HepG2 (cell line): ENCODE results near the gene ARPIN. TPM values are rescaled to one million over a fixed set of nuclear protein-coding genes. Genes with fewer than 3 reads are reported as not detected.

ENCODE experiments used
- ATM ChIP-seq: fragments of 450-650 bp; IDR thresholded peaks from 2 replicates; pipeline ENCODE4 v1.7.1; 2017; ENCODE audit warnings: mild to moderate bottlenecking, borderline replicate concordance
- FOSL1 ChIP-seq: sonication (generic); formaldehyde crosslinking; IDR thresholded peaks from 2 replicates; pipeline ENCODE4 v1.9.0; 2021; ENCODE audit warnings: missing genetic modification reagents, borderline replicate concordance
- MED1 ChIP-seq: sonication (generic); formaldehyde crosslinking; IDR thresholded peaks from 2 replicates; pipeline ENCODE4 v1.4.0; 2020; ENCODE audit warnings: missing genetic modification reagents
- PITX1 ChIP-seq: sonication (generic); formaldehyde crosslinking; IDR thresholded peaks from 2 replicates; pipeline ENCODE4 v1.5.1; 2020; ENCODE audit warnings: mild to moderate bottlenecking, missing genetic modification reagents
- SRSF4 ChIP-seq: fragments of 200-400 bp; formaldehyde crosslinking; IDR thresholded peaks from one replicate; pipeline ENCODE4 v1.6.1; 2018; ENCODE audit warnings: mild to moderate bottlenecking, low read depth, low read length, moderate library complexity; ENCODE audit not compliant: poor library complexity, severe bottlenecking
- ZFP36L1 ChIP-seq: sonication (generic); formaldehyde crosslinking; IDR thresholded peaks from 2 replicates; pipeline ENCODE4 v1.8.0; 2022; ENCODE audit warnings: mild to moderate bottlenecking, missing genetic modification reagents, moderate library complexity
- ZNF337 ChIP-seq: sonication (generic); formaldehyde crosslinking; IDR thresholded peaks from 2 replicates; pipeline ENCODE4 v1.5.1; 2020; ENCODE audit warnings: missing genetic modification reagents, low read depth, mild to moderate bottlenecking, borderline replicate concordance
- polyA plus RNA-seq, 8 experiments: library from polyadenylated mRNA; depleted of rRNA in 3 of 8; stranded (reverse) in 7 of 8; unstranded in 1 of 8; fragments of >200 nt; fragmentation: Illumina TruSeq in 4 of 8; extraction: Trizol in 4 of 8; gene quantifications; 2 replicates each; pipeline versions ENCODE4 v1.2.1 to v1.2.3, GENCODE V29; 2011 to 2016; ENCODE audit warnings: low read depth in 4 of 8, missing spikeins in 1 of 8, mixed read lengths in 1 of 8; ENCODE audit not compliant: insufficient read depth in 1 of 8
- total RNA-seq, 5 experiments: library from RNA; depleted of rRNA; stranded (reverse); fragments of >200 nt; fragmentation: Illumina TruSeq; extraction: Trizol; gene quantifications; 2 replicates each; pipeline ENCODE4 v1.2.3, GENCODE V29; 2016; ENCODE audit warnings: low read depth in 1 of 5
- TF ChIP-seq, protein P1 (sequence below): IDR thresholded peaks from 2 replicates; pipeline ENCODE4 v1.6.1; 2016; ENCODE audit warnings: missing biosample characterization, missing genetic modification reagents, low read depth
- TF ChIP-seq, protein P2 (sequence below): sonication (generic); formaldehyde crosslinking; IDR thresholded peaks from 2 replicates; pipeline ENCODE4 v1.5.1; 2020; ENCODE audit warnings: mild to moderate bottlenecking, missing genetic modification reagents
- TF ChIP-seq, protein P3 (sequence below): sonication (generic); formaldehyde crosslinking; conservative IDR thresholded peaks from 2 replicates; pipeline ENCODE4 v1.8.0; 2022; ENCODE audit warnings: missing genetic modification reagents
- TF ChIP-seq, protein P4 (sequence below): sonication (generic); formaldehyde crosslinking; IDR thresholded peaks from 2 replicates; pipeline ENCODE4 v1.8.1; 2022; ENCODE audit warnings: low read depth, mild to moderate bottlenecking, missing genetic modification reagents

Gene ARPIN
- total and polyA plus RNA-seq, 2 of the 13 experiments (the other 11 are each of a cell fraction or from before 2014, with no cell fraction given) = 2.8 to 5.0 TPM

DNA sequence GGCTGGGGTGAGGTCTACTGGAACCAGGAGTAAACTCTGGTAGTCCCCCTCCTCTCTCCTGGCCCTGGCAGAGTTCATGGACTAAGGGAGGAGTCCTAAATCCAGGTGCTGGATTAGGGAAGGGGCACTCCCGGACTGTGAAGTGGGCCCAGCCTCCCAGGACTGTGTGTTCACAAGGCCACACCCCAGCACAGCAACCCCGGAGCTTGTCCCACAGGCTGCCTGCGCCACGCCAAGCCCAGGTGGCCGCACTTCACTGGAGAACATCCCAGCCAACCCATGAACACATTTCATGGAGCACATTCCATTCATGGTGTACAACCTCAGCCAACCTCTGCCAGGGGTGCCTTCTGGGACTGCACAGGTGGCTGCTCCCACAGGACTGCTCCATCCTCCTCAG lies 8.2 kb downstream of the ARPIN start (continued):
- TF ChIP-seq, protein P1, sequence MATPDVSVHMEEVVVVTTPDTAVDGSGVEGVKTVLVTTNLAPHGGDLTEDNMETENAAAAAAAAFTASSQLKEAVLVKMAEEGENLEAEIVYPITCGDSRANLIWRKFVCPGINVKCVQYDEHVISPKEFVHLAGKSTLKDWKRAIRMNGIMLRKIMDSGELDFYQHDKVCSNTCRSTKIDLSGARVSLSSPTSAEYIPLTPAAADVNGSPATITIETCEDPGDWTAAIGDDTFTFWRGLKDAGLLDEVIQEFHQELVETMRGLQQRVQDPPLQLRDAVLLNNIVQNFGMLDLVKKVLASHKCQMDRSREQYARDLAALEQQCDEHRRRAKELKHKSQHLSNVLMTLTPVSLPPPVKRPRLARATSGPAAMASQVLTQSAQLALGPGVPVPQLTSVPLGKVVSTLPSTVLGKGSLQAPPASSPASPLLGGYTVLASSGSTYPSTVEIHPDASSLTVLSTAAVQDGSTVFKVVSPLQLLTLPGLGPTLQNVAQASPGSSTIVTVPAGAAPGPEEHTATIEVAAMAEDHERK (CRISPR knock-in tag) = no peak
- TF ChIP-seq, protein P2, sequence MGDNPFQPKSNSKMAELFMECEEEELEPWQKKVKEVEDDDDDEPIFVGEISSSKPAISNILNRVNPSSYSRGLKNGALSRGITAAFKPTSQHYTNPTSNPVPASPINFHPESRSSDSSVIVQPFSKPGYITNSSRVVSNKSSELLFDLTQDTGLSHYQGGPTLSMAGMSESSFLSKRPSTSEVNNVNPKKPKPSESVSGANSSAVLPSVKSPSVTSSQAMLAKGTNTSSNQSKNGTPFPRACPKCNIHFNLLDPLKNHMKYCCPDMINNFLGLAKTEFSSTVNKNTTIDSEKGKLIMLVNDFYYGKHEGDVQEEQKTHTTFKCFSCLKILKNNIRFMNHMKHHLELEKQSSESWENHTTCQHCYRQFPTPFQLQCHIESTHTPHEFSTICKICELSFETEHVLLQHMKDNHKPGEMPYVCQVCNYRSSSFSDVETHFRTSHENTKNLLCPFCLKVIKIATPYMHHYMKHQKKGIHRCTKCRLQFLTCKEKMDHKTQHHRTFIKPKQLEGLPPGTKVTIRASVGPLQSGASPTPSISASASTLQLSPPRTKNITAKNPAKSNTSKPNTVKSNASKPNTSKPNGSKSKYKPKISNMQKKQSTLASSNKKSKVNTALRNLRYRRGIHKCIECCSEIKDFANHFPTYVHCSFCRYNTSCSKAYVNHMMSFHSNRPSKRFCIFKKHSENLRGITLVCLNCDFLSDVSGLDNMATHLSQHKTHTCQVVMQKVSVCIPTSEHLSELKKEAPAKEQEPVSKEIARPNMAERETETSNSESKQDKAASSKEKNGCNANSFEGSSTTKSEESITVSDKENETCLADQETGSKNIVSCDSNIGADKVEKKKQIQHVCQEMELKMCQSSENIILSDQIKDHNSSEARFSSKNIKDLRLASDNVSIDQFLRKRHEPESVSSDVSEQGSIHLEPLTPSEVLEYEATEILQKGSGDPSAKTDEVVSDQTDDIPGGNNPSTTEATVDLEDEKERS (CRISPR knock-in tag) = no peak
- TF ChIP-seq, protein P3, sequence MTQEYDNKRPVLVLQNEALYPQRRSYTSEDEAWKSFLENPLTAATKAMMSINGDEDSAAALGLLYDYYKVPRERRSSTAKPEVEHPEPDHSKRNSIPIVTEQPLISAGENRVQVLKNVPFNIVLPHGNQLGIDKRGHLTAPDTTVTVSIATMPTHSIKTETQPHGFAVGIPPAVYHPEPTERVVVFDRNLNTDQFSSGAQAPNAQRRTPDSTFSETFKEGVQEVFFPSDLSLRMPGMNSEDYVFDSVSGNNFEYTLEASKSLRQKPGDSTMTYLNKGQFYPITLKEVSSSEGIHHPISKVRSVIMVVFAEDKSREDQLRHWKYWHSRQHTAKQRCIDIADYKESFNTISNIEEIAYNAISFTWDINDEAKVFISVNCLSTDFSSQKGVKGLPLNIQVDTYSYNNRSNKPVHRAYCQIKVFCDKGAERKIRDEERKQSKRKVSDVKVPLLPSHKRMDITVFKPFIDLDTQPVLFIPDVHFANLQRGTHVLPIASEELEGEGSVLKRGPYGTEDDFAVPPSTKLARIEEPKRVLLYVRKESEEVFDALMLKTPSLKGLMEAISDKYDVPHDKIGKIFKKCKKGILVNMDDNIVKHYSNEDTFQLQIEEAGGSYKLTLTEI (CRISPR knock-in tag) = no peak
- TF ChIP-seq PITX1 (CRISPR knock-in tag) (no peak), FOSL1 (CRISPR knock-in tag) (no peak), ZNF337 (CRISPR knock-in tag) (no peak), MED1 (no peak), ZFP36L1 (CRISPR knock-in tag) (no peak), ATM (no peak), SRSF4 (no peak)
- TF ChIP-seq, protein P4, sequence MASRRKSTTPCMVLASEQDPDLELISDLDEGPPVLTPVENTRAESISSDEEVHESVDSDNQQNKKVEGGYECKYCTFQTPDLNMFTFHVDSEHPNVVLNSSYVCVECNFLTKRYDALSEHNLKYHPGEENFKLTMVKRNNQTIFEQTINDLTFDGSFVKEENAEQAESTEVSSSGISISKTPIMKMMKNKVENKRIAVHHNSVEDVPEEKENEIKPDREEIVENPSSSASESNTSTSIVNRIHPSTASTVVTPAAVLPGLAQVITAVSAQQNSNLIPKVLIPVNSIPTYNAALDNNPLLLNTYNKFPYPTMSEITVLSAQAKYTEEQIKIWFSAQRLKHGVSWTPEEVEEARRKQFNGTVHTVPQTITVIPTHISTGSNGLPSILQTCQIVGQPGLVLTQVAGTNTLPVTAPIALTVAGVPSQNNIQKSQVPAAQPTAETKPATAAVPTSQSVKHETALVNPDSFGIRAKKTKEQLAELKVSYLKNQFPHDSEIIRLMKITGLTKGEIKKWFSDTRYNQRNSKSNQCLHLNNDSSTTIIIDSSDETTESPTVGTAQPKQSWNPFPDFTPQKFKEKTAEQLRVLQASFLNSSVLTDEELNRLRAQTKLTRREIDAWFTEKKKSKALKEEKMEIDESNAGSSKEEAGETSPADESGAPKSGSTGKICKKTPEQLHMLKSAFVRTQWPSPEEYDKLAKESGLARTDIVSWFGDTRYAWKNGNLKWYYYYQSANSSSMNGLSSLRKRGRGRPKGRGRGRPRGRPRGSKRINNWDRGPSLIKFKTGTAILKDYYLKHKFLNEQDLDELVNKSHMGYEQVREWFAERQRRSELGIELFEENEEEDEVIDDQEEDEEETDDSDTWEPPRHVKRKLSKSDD (CRISPR knock-in tag) = no peak
